ENCODE measurements around the gene RPL9.
A peak's percentile ranks its signal among the peaks of the same experiment; 100 is the strongest.
"Not testable (repeated sequence)": the region's sequence is repeated elsewhere in the genome, so short reads cannot be mapped to it uniquely, and the experiment has no call there.

RPL9 gene

DNA sequence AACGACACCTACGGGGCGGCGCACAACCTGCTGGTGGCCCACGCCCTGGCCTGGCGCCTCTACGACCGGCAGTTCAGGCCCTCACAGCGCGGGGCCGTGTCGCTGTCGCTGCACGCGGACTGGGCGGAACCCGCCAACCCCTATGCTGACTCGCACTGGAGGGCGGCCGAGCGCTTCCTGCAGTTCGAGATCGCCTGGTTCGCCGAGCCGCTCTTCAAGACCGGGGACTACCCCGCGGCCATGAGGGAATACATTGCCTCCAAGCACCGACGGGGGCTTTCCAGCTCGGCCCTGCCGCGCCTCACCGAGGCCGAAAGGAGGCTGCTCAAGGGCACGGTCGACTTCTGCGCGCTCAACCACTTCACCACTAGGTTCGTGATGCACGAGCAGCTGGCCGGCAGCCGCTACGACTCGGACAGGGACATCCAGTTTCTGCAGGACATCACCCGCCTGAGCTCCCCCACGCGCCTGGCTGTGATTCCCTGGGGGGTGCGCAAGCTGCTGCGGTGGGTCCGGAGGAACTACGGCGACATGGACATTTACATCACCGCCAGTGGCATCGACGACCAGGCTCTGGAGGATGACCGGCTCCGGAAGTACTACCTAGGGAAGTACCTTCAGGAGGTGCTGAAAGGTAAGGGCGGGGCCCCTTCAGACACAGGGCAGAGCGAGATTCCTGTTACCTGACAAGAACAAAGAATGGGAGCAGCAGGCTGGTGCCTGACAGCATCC, 11.7 kb downstream of the RPL9 start:
- H3K27me3 ChIP-seq (ENCODE audit: control insufficient read depth in 1 of 2, insufficient read depth in 2 of 2, low read length in 2 of 2), result no peaks in the 10 kb centered on the region
- no peak overlapping the region for H3K27ac ChIP-seq (ENCODE audit: low read length)
- peaks cover 4% of the 10 kb centered on the region in 2 donors for H3K36me3 ChIP-seq (ENCODE audit: control insufficient read depth in 2 of 2, insufficient read depth in 2 of 2, low read length in 2 of 2)
- H3K4me1 ChIP-seq (ENCODE audit: control insufficient read depth, insufficient read depth, low read length), result peaks cover 11% of the 10 kb centered on the region
- H3K9me3 ChIP-seq (ENCODE audit: control insufficient read depth in 2 of 2, low read length in 2 of 2), result no peaks in the 10 kb centered on the region
- H3K4me3 ChIP-seq (ENCODE audit: low read length in 2 of 2), result peak overlapping the region; percentile 57 to 77
- H3K9ac ChIP-seq (ENCODE audit: low read length in 2 of 2), result peak overlapping the region; percentile 31 to 42

DNA sequence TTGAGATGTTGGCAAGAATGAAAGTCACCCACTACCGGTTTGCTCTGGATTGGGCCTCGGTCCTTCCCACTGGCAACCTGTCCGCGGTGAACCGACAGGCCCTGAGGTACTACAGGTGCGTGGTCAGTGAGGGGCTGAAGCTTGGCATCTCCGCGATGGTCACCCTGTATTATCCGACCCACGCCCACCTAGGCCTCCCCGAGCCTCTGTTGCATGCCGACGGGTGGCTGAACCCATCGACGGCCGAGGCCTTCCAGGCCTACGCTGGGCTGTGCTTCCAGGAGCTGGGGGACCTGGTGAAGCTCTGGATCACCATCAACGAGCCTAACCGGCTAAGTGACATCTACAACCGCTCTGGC, 12.3 kb downstream of the RPL9 start:
- Histone ChIP-seq H3K27ac (ENCODE audit: low read length) (no peak overlapping the region), H3K27me3 (ENCODE audit: control insufficient read depth in 1 of 2, insufficient read depth in 2 of 2, low read length in 2 of 2) (no peaks in the 10 kb centered on the region), H3K9me3 (ENCODE audit: control insufficient read depth in 2 of 2, low read length in 2 of 2) (no peaks in the 10 kb centered on the region), H3K4me3 (ENCODE audit: low read length in 2 of 2) (peak overlapping the region; percentile 57 to 77), H3K36me3 (ENCODE audit: control insufficient read depth in 2 of 2, insufficient read depth in 2 of 2, low read length in 2 of 2) (peaks cover under 1 to 4% of the 10 kb centered on the region in 2 donors), H3K9ac (ENCODE audit: low read length in 2 of 2) (no peak overlapping the region), H3K4me1 (ENCODE audit: control insufficient read depth, insufficient read depth, low read length) (peaks cover 11% of the 10 kb centered on the region)

DNA sequence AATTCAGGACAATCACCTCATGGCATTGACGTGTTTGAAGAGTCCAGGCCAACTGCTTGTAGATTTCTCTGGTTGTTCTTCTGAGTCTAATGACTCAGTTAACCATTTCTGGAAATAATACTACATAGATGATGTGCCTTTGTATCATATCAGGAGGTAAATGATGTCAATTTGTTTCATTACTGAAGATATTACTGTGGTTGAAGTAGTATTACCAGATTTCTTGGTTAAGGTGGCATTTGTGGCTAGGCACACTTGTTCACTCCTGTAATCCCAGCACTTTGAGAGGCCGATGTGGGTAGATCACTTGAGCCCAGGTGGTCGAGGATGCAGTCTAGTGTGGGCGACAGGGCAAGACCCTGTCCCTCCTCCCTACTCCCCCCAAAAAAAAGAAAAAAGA, 15.7 kb downstream of the RPL9 start:
- H3K27me3 ChIP-seq (ENCODE audit: control insufficient read depth in 1 of 2, insufficient read depth in 2 of 2, low read length in 2 of 2), result no peaks in the 10 kb centered on the region
- no peaks in the 10 kb centered on the region for H3K9me3 ChIP-seq (ENCODE audit: control insufficient read depth in 2 of 2, low read length in 2 of 2)
- no peaks in the 10 kb centered on the region for H3K36me3 ChIP-seq (ENCODE audit: control insufficient read depth in 2 of 2, insufficient read depth in 2 of 2, low read length in 2 of 2)
- H3K27ac ChIP-seq (ENCODE audit: low read length), result no peak overlapping the region
- peaks cover 11% of the 10 kb centered on the region for H3K4me1 ChIP-seq (ENCODE audit: control insufficient read depth, insufficient read depth, low read length)
- H3K4me3 ChIP-seq (ENCODE audit: low read length in 2 of 2), result no peak overlapping the region
- H3K9ac ChIP-seq (ENCODE audit: low read length in 2 of 2), result no peak overlapping the region

DNA sequence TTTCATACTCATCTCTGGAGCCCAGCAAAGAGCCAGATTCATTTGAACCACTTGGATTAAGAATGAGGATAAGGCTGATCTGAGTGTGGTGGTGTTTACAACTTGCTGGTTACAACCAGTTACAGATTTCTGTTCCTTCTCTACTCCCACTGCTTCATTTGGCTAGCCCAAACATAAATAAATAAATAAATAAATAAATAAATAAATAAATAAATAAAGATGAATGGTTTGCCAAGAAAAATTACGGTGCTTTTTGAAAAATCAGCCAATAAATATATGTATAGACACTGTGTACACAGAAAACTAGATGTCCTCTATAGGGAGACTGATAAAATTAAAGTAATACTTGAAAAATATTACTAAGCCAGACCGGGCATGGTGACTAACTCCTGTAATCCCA, 17.1 kb downstream of the RPL9 start:
- no peaks in the 10 kb centered on the region for H3K36me3 ChIP-seq (ENCODE audit: control insufficient read depth in 2 of 2, insufficient read depth in 2 of 2, low read length in 2 of 2)
- H3K27ac ChIP-seq (ENCODE audit: low read length), result no peak overlapping the region
- no peaks in the 10 kb centered on the region for H3K9me3 ChIP-seq (ENCODE audit: control insufficient read depth in 2 of 2, low read length in 2 of 2)
- peaks cover 6% of the 10 kb centered on the region for H3K4me1 ChIP-seq (ENCODE audit: control insufficient read depth, insufficient read depth, low read length)
- H3K27me3 ChIP-seq (ENCODE audit: control insufficient read depth in 1 of 2, insufficient read depth in 2 of 2, low read length in 2 of 2), result no peaks in the 10 kb centered on the region
- H3K4me3 ChIP-seq (ENCODE audit: low read length in 2 of 2), result no peak overlapping the region
- no peak overlapping the region for H3K9ac ChIP-seq (ENCODE audit: low read length in 2 of 2)

DNA sequence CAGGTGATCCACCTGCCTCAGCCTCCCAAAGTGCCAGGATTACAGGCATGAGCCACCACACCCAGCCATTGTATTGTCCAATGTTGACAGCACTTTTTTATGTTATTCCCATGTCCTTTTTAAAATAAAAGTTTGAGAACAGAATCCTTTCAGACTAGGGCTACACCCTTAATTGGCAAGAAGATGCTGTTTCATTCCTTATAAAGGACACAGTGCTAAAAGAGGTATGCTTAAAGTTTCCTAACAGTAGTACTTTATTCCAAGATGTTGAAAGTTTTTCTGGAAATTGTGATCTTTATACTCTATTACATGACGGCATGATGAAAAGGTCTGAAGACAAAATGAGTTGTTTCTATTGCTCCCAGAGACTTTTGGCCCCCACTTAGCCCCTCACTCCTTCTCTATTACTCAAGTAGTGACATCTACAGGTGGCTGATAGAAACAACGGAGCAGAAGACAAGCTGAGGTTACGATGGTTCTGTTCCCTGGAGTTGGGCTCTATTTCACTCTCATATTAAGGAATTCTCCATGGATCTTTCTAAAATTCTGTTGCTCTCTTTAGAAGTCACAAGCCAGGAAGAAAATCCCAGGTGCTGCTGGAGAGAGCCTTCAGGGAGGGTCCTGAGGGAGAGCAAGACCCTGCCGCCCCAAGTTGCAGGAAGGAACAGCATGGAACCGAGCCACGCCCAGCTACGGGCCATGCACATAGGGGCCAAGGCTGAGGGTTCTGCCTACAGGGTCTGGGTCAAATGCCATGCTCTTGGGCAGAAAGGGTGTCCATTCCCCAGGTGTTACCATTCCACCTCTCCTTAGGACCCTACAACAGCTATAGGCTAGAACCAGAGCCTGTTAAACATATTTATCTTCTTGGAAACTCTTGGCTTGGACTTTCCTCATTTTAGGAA, 22.8 kb downstream of the RPL9 start:
- no peaks in the 10 kb centered on the region for H3K36me3 ChIP-seq (ENCODE audit: control insufficient read depth in 2 of 2, insufficient read depth in 2 of 2, low read length in 2 of 2)
- H3K9me3 ChIP-seq (ENCODE audit: control insufficient read depth in 2 of 2, low read length in 2 of 2), result no peaks in the 10 kb centered on the region
- peaks cover 3% of the 10 kb centered on the region for H3K4me1 ChIP-seq (ENCODE audit: control insufficient read depth, insufficient read depth, low read length)
- H3K27me3 ChIP-seq (ENCODE audit: control insufficient read depth in 1 of 2, insufficient read depth in 2 of 2, low read length in 2 of 2), result no peaks in the 10 kb centered on the region
- no peak overlapping the region for H3K9ac ChIP-seq (ENCODE audit: low read length in 2 of 2)
- no peak overlapping the region for H3K4me3 ChIP-seq (ENCODE audit: low read length in 2 of 2)
- no peak overlapping the region for H3K27ac ChIP-seq (ENCODE audit: low read length)

DNA sequence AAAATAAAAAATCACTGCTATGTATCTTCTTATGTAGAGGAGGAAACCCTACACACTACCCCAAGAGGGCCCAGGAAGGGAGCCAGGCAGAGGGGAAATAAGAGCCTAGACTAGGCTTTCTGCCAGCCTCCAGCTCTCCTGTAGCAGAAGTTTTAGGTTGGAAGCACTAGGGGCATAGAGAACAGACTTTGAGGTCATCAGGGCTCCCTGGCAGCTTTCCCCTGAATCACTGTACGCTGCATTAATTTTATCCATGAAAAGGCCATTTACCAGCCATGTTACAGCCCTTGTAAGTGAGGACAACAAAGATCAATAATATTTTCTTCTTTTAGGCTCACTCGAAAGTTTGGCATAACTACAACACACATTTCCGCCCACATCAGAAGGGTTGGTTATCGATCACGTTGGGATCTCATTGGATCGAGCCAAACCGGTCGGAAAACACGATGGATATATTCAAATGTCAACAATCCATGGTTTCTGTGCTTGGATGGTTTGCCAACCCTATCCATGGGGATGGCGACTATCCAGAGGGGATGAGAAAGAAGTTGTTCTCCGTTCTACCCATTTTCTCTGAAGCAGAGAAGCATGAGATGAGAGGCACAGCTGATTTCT, 24.7 kb downstream of the RPL9 start:
- Histone ChIP-seq H3K4me1 (ENCODE audit: control insufficient read depth, insufficient read depth, low read length) (peaks cover 3% of the 10 kb centered on the region), H3K27ac (ENCODE audit: low read length) (no peak overlapping the region), H3K9ac (ENCODE audit: low read length in 2 of 2) (no peak overlapping the region), H3K27me3 (ENCODE audit: control insufficient read depth in 1 of 2, insufficient read depth in 2 of 2, low read length in 2 of 2) (no peaks in the 10 kb centered on the region), H3K36me3 (ENCODE audit: control insufficient read depth in 2 of 2, insufficient read depth in 2 of 2, low read length in 2 of 2) (no peaks in the 10 kb centered on the region), H3K4me3 (ENCODE audit: low read length in 2 of 2) (no peak overlapping the region), H3K9me3 (ENCODE audit: control insufficient read depth in 2 of 2, low read length in 2 of 2) (no peaks in the 10 kb centered on the region)

DNA sequence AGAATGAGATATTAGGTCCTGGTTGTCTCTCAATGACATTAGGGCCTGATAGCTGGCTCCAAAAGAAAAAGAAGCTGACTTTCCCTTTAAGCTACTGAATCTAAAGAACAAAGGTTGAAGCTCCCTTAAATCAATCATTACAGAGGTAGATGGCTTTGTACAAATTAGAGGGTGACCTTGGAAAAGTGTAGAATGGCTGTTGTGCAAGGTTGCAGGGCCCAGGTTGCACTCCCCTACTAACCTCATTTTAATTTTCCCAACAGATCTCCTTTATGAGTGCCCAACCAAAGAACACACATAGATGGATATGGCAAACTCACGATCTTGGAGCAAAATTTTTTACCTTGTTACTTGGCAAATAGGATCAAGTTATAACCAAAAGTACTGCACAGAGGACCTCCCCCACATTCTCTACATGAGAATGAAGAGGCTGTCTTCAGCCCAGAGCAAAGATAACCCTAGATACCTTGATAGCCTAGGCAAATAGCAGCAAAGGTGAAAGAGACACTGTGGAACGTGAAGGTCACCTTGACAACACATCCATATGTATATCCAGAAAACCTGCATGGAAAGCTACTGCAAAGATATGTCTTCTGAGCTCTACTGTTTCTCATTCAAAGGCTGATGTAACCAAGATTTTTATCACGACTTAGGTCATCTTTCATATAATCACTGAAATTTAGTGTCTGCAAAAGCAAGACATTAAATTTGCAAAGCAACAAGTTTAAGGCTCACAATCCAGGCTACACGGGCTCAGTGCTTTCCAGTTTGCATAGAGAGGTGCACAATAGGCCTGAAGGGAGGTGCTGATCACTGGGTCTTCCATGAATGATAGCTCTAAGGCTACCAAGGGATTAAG, 29.0 kb downstream of the RPL9 start:
- no peak overlapping the region for H3K4me3 ChIP-seq (ENCODE audit: low read length in 2 of 2)
- no peak overlapping the region for H3K9ac ChIP-seq (ENCODE audit: low read length in 2 of 2)
- no peaks in the 10 kb centered on the region for H3K9me3 ChIP-seq (ENCODE audit: control insufficient read depth in 2 of 2, low read length in 2 of 2)
- H3K27me3 ChIP-seq (ENCODE audit: control insufficient read depth in 1 of 2, insufficient read depth in 2 of 2, low read length in 2 of 2), result no peaks in the 10 kb centered on the region
- H3K27ac ChIP-seq (ENCODE audit: low read length), result no peak overlapping the region
- H3K4me1 ChIP-seq (ENCODE audit: control insufficient read depth, insufficient read depth, low read length), result no peaks in the 10 kb centered on the region
- H3K36me3 ChIP-seq (ENCODE audit: control insufficient read depth in 2 of 2, insufficient read depth in 2 of 2, low read length in 2 of 2), result no peaks in the 10 kb centered on the region

DNA sequence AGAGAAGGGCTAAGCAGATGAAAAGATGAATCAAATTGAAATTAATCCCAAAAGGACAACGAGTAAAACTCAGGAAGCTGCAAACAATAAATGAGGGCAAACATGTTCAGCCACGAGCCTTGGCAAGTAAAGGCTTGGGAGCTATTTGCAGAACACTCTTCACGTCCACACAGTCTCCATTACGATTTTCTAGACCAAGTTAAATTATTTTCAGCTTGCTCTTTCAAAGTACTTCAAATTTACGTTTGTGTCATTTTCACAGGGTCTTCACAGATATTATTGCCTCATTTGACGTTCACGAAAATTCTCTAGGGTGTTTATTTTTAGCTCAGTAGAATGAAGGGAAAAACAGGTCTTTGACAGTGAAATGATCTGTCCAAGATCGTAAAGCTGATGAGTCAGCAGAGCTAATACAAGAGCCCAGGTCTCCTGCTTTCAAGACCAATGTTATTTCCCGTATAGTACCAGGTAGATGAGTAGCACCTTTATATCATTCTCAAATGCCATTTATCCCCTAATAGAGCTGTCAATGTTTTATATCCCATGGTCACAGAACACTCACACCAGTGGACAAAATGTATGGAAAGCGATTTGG, 31.1 kb downstream of the RPL9 start:
- Histone ChIP-seq H3K4me3 (ENCODE audit: low read length in 2 of 2) (no peak overlapping the region), H3K9ac (ENCODE audit: low read length in 2 of 2) (no peak overlapping the region)

DNA sequence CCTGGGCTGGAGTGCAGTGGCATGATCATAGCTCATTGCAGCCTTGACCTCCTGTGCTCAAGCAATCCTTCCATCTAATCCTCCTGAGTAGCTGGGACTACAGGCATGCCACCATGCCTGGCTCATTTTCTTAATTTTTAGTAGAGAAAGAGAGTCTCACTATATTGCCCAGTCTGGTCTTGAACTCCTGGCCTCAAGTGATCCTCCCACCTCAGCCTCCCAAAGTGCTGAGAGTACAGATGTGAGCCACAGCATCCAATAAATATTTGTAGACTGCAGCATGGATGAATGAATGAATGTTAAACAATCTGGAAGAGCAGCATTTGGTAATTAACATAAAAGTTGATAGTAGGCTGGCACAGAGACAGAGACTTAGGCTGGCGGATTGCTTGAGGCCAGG, 32.0 kb downstream of the RPL9 start:
- Histone ChIP-seq H3K4me1 (ENCODE audit: control insufficient read depth, insufficient read depth, low read length) (no peaks in the 10 kb centered on the region), H3K27ac (ENCODE audit: low read length) (no peak overlapping the region), H3K4me3 (ENCODE audit: low read length in 2 of 2) (no peak overlapping the region), H3K27me3 (ENCODE audit: control insufficient read depth in 1 of 2, insufficient read depth in 2 of 2, low read length in 2 of 2) (no peaks in the 10 kb centered on the region), H3K9ac (ENCODE audit: low read length in 2 of 2) (no peak overlapping the region), H3K36me3 (ENCODE audit: control insufficient read depth in 2 of 2, insufficient read depth in 2 of 2, low read length in 2 of 2) (no peaks in the 10 kb centered on the region), H3K9me3 (ENCODE audit: control insufficient read depth in 2 of 2, low read length in 2 of 2) (no peaks in the 10 kb centered on the region)

More for the DNA sequence above, 31.1 kb downstream of the RPL9 start:
- Histone ChIP-seq H3K9me3 (ENCODE audit: control insufficient read depth in 2 of 2, low read length in 2 of 2) (no peaks in the 10 kb centered on the region), H3K27me3 (ENCODE audit: control insufficient read depth in 1 of 2, insufficient read depth in 2 of 2, low read length in 2 of 2) (no peaks in the 10 kb centered on the region), H3K4me1 (ENCODE audit: control insufficient read depth, insufficient read depth, low read length) (no peaks in the 10 kb centered on the region), H3K27ac (ENCODE audit: low read length) (no peak overlapping the region), H3K36me3 (ENCODE audit: control insufficient read depth in 2 of 2, insufficient read depth in 2 of 2, low read length in 2 of 2) (no peaks in the 10 kb centered on the region)

DNA sequence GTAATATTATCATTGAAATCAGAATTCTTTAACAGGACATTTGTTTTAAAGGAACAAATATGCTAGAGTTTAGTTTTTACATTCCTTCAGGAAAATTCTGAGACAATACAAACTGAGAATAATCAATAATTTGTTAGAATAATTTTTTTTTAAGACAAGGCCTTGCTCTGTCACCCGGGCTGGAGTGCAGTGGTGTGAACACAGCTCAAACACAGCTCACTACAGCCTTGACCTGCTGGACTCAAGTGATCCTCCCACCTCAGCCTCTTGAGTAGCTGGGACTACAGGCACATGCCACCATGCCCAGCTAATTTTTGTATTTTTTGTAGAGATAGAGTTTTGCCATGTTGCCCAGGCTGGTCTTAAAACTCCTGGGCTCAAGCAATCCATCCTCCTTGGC, 33.4 kb downstream of the RPL9 start:
- H3K9me3 ChIP-seq (ENCODE audit: control insufficient read depth in 2 of 2, low read length in 2 of 2); H3K4me1 ChIP-seq (ENCODE audit: control insufficient read depth, insufficient read depth, low read length); H3K27me3 ChIP-seq (ENCODE audit: control insufficient read depth in 1 of 2, insufficient read depth in 2 of 2, low read length in 2 of 2); H3K27ac ChIP-seq (ENCODE audit: low read length); H3K4me3 ChIP-seq (ENCODE audit: low read length in 2 of 2); H3K9ac ChIP-seq (ENCODE audit: low read length in 2 of 2); H3K36me3 ChIP-seq (ENCODE audit: control insufficient read depth in 2 of 2, insufficient read depth in 2 of 2, low read length in 2 of 2): not testable (repeated sequence)
